ENCODE data around the gene ABR. TPM values are rescaled to one million over a fixed set of nuclear protein-coding genes. Genes with fewer than 3 reads are reported as not detected.

The ABR gene
- total and polyA plus RNA-seq, 2 of the 13 experiments (the other 11 are each of a cell fraction or from before 2014, with no cell fraction given): 12.4 to 40.4 TPM

DNA sequence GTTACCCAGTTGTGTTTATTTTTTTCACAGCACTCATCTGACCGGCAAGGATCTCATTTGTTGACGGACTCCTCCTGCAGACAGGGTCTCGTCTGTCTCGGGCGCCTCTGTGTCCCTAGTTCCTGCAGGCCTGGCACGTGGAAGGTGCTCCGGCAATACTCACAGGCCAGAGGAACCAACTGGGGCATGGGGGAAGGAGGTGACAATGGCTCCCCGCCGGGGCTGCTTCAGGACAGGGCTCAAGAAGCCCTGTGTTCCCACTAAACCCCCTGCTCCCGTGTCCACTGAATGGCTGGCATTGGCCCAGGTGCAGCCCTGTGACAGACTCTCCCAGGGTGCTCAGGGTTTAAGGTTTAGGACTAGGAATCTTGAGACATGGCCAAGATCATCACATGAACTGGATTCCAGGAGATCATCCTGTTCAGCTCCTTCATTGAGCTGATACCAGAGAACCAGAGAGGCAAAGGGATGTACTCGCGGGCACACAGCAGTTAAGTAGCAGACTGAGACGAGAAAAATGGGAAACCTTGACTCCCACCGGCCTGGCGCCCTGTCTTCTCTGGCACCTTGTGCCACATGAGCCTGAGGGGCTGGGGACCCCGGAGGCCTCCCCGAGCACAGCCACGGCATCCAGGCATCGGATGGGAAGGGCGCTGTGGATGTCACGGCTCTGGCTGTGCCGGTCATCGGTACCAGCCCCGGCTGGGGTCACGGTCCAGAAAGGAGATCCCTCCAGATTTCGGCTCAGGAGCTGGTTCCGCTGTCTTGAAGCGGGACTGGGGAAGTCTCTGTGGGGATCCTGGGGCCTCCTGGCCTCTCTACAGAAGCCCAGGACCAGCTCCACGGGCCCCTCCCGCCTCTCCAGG, 153.8 kb downstream of the ABR start (continued):
- no peak for TF ChIP-seq TBX3 (IDR thresholded peaks at IDR 0.05; ENCODE audit: borderline replicate concordance)
- no peak for TF ChIP-seq NFE2L1 (CRISPR knock-in tag; IDR thresholded peaks at IDR 0.05; ENCODE audit: borderline replicate concordance)

DNA sequence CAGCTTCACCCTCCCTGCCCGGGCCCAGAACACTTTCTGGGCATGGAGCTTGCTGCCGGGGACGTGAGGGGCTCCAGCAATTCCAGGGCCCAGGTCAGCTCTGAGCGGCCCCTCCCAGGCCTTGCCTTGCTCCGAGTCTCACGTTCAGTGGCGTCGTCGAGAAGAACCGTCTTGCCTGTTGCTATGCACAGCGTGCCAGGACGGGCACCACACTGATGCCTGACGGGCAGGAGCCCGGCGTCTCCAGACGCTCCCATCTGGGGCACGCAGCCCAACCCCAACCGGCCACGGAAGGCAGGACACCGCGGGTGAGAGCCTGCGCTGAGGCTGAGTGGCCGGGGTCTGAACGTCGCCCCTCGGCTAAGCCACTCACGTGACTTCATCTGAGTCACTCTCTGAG, 155.7 kb downstream of the ABR start:
- H2AFZ ChIP-seq (ENCODE audit: low read length): no peak overlapping the region
- H3K27me3 ChIP-seq (ENCODE audit: control insufficient read depth in 1 of 2, insufficient read depth in 2 of 2, low read length in 2 of 2): no peaks in the 10 kb centered on the region
- no peaks in the 10 kb centered on the region for H4K20me1 ChIP-seq (ENCODE audit: insufficient read depth, low read length)
- DNase-seq (ENCODE audit: low spot score): no peak
- H3K4me3 ChIP-seq (replicated peaks in 1 of 3; ENCODE audit: insufficient read depth in 1 of 3, low read depth in 2 of 3, low read length in 3 of 3): no peak overlapping the region
- BruUV-seq (replicated peaks): no TSS peak
- H3K4me1 ChIP-seq (ENCODE audit: insufficient read depth, low read length): peaks cover 7% of the 10 kb centered on the region
- no peak for FAIRE-seq
- no peak for ATAC-seq
- no peak overlapping the region for H3K4me2 ChIP-seq (ENCODE audit: low read depth, low read length)
- intact Hi-C loops (cut with micrococcal nuclease; ENCODE audit: unreplicated experiment) (no loop called here), in situ Hi-C loops (cut with HindIII; ENCODE audit: extremely low pct_ligation_motif_present, low pct_unique_long_range_greater_than_20kb) (no loop called here)
- no peaks in the 10 kb centered on the region for H3K36me3 ChIP-seq (replicated peaks in 1 of 2; ENCODE audit: control insufficient read depth in 1 of 2, insufficient read depth in 2 of 2, low read length in 2 of 2)
- POLR2A ChIA-PET: no interaction called here
- H3K9me3 ChIP-seq (ENCODE audit: low read length): no peaks in the 10 kb centered on the region
- TF ChIP-seq JUNB (CRISPR knock-in tag; IDR thresholded peaks at IDR 0.05; ENCODE audit: borderline replicate concordance): no peak
- TF ChIP-seq SAFB2 (CRISPR knock-in tag; IDR thresholded peaks at IDR 0.05; ENCODE audit: borderline replicate concordance, low read depth): no peak
- no peak for TF ChIP-seq KDM5A (IDR thresholded peaks at IDR 0.05; ENCODE audit: borderline replicate concordance, low read length)
- TF ChIP-seq HNRNPL (IDR thresholded peaks at IDR 0.05; ENCODE audit: low read depth, low read length): 0 out of 2 replicates have a peak, but pooled peaks have one; percentile 22
- CTCF ChIA-PET (ENCODE audit: low intra/inter-chr PET ratio, low total read pairs): no interaction called here
- no peak overlapping the region for H3K9ac ChIP-seq (ENCODE audit: insufficient read depth, low read depth, low read length)
- no peaks in the 10 kb centered on the region for H3K79me2 ChIP-seq (ENCODE audit: insufficient read depth, low read length)
- H3K27ac ChIP-seq (ENCODE audit: extremely low read length, insufficient read depth, low read length): no peak overlapping the region
- 95% methylated on average over 13 of the region's 27 CpGs for WGBS (ENCODE audit: low lambda C conversion rate)
